Mucosa of descending colon (tissue), 3 donors: Measurements from ENCODE around the gene SDHAF4. TPM values are rescaled to one million over a fixed set of nuclear protein-coding genes. Genes with fewer than 3 reads are reported as not detected.

Source experiments
- ATAC-seq: fragments of 200-7000 bp; cut with Tn5 transposase; one replicate; pipeline ENCODE4 v1.9.1; 2020; ENCODE audit warnings: mild to moderate bottlenecking, moderate library complexity
- DNase-seq, 3 donors: peaks; one replicate each; pipeline ENCODE4 v3.0.0-alpha.2; 2020
- H3K36me3 ChIP-seq: fragments of 200-600 bp; one replicate; pipeline ENCODE4 v1.8.0; 2021; ENCODE audit warnings: low read depth, mild to moderate bottlenecking
- H3K4me1 ChIP-seq: fragments of 200-600 bp; one replicate; pipeline ENCODE4 v1.8.0; 2021; ENCODE audit warnings: low read depth, mild to moderate bottlenecking
- H3K4me3 ChIP-seq: fragments of 200-600 bp; one replicate; pipeline ENCODE4 v1.8.0; 2021; ENCODE audit warnings: mild to moderate bottlenecking
- H3K9me3 ChIP-seq: fragments of 200-600 bp; one replicate; pipeline ENCODE4 v1.8.0; 2021; ENCODE audit warnings: mild to moderate bottlenecking
- CTCF ChIP-seq: fragments of 200-600 bp; IDR thresholded peaks from one replicate; pipeline ENCODE4 v1.8.0; 2022; ENCODE audit warnings: antibody characterized with exemption, mild to moderate bottlenecking
- intact Hi-C, 2 donors: fragments of 100-400 bp; cut with DNase I in 1 of 2; cut with micrococcal nuclease in 1 of 2; formaldehyde crosslinking; loops; one replicate each; pipeline versions ENCODE4 v1.11.0 to v1.11.1; 2022; cut with DNase I, micrococcal nuclease
- total RNA-seq, 3 donors: library from RNA; stranded (reverse); fragmentation: NEBNext Ultra II Directional in 2 of 3; extraction: Animal tissue kit (Norgen Biotek cat#: 25700) in 2 of 3; gene quantifications; one replicate each; pipeline versions ENCODE4 v1.2.1 to v1.2.4, GENCODE V29; 2021 to 2023
- donor health status: DM: no; HTN: no; CAD: no; lungs with moderate emphysema.
- donor health status: DM: no; HTN: no; CAD: no.
- donor health status: DM: no; HTN: yes; CAD: no.

Gene SDHAF4
- total RNA-seq, 3 donors from 2014 or later: 7.5 to 13.8 (median 10.5) TPM

- Histone ChIP-seq H3K4me3 (no peak overlapping the region), H3K4me1 (no peaks in the 10 kb centered on the region), H3K36me3 (no peaks in the 10 kb centered on the region), H3K9me3 (no peaks in the 10 kb centered on the region)
- ATAC-seq: no peak
- TF ChIP-seq CTCF: no peak
- intact Hi-C loops: no loop called here
- DNase-seq: no peak
Observed at GRCh38 chr6:70530023-70530422, 36.7 kb upstream of the SDHAF4 start.

GRCh38 chr6:70531133-70531532 is 35.6 kb upstream of the SDHAF4 start:
- no peak for ATAC-seq
- TF ChIP-seq CTCF: no peak
- H3K36me3 ChIP-seq: no peaks in the 10 kb centered on the region
- no peaks in the 10 kb centered on the region for H3K4me1 ChIP-seq
- intact Hi-C loops: no loop called here
- no peaks in the 10 kb centered on the region for H3K9me3 ChIP-seq
- no peak for DNase-seq
- H3K4me3 ChIP-seq: no peak overlapping the region

GRCh38 chr6:70537266-70537665 is 29.5 kb upstream of the SDHAF4 start:
- H3K36me3 ChIP-seq: no peaks in the 10 kb centered on the region
- DNase-seq (no peak), ATAC-seq (no peak)
- H3K4me1 ChIP-seq: no peaks in the 10 kb centered on the region
- H3K4me3 ChIP-seq: no peak overlapping the region
- no peaks in the 10 kb centered on the region for H3K9me3 ChIP-seq
- TF ChIP-seq CTCF: no peak
- intact Hi-C loops: no loop called here

GRCh38 chr6:70538376-70538775 is 28.4 kb upstream of the SDHAF4 start:
- DNase-seq (no peak), ATAC-seq (no peak)
- no peaks in the 10 kb centered on the region for H3K36me3 ChIP-seq
- intact Hi-C loops: no loop called here
- H3K4me3 ChIP-seq: no peak overlapping the region
- no peaks in the 10 kb centered on the region for H3K4me1 ChIP-seq
- no peaks in the 10 kb centered on the region for H3K9me3 ChIP-seq
- TF ChIP-seq CTCF: no peak

GRCh38 chr6:70547313-70547712 is 19.4 kb upstream of the SDHAF4 start:
- ATAC-seq (no peak), DNase-seq (no peak)
- no peak overlapping the region for H3K4me3 ChIP-seq
- H3K4me1 ChIP-seq: no peaks in the 10 kb centered on the region
- no peak for TF ChIP-seq CTCF
- no peaks in the 10 kb centered on the region for H3K9me3 ChIP-seq
- H3K36me3 ChIP-seq: no peaks in the 10 kb centered on the region
- intact Hi-C loops: no loop called here

GRCh38 chr6:70547905-70548304 is 18.8 kb upstream of the SDHAF4 start:
- Histone ChIP-seq H3K36me3 (no peaks in the 10 kb centered on the region), H3K4me3 (no peak overlapping the region), H3K9me3 (no peaks in the 10 kb centered on the region), H3K4me1 (no peaks in the 10 kb centered on the region)
- no peak for TF ChIP-seq CTCF
- DNase-seq (no peak), ATAC-seq (no peak)
- intact Hi-C loops: no loop called here
